Measurements from ENCODE around the gene SPTLC2.
A peak's percentile ranks its signal among the peaks of the same experiment; 100 is the strongest.

The SPTLC2 gene

DNA sequence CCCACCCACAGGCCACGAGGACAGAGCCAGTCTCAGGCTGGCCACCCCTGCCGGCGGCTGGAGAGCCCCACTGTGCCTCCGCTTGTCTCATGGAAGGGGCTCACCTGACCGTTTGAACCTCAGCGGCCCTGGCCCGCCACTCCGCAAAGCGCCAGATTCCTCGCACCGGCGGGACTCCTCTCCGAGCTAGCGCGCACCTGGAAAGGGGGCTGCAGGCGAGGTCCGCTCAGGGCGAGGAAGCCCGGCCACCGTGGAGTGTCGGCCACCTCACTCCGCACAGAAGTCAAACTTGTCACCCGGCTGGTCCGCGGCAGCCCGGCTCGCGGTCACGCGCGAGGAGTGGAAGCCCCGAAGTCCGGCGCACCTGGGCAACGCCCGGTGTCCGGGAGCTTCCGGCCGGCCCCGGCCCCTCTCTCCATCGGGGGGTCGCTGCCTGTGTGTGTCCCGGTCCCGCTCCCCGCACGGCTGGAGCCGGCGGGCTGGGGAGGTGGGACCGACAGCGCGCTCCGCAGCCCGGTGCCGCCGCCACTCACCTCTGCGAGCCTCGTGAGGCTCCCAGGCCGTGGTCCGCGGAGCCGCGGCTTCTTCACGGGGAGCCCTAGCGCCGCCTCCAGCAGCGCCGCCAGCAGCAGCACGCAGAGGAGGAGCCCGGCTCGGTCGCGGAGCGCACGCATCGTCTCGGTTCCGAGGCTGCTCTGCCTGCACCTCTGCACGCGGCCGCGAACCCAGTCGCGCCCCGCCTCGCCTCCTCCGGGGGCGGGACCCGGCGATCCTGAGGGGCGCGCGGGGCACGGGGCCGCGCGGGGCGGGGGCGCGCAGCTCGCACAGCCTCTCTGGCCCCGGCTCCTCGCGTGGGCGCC, 118.1 kb downstream of the SPTLC2 start, which contains the start of gene ISM2:
ISM2 (minus strand) TSS at position 697 of the 860 bp plus-strand sequence; CDS start at position 674, 23 bp downstream.
- DNase-seq: peak; percentile 51

DNA sequence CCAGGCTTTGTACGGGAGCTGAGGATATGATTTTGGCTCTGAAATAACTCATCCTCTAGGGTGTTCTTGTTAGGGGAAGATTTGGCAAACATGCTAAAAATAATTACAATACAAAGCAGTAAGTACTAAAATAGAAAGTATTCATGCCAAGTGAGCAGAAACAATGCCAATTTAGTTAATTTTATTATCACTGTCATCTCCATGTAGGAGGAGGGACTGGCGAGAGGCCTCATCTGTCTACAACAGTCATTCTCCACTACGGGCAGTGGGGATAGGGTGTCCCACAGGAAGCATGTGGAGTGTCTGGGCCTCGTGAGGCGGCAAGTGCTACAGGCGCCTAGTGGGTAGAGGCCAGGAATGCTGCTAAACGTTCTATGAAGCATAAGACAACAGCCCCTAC, 121.1 kb downstream of the SPTLC2 start:
- no peak for DNase-seq

GRCh38 chr14:77491056-77491455, 125.4 kb downstream of the SPTLC2 start:
- no peak for DNase-seq

DNA sequence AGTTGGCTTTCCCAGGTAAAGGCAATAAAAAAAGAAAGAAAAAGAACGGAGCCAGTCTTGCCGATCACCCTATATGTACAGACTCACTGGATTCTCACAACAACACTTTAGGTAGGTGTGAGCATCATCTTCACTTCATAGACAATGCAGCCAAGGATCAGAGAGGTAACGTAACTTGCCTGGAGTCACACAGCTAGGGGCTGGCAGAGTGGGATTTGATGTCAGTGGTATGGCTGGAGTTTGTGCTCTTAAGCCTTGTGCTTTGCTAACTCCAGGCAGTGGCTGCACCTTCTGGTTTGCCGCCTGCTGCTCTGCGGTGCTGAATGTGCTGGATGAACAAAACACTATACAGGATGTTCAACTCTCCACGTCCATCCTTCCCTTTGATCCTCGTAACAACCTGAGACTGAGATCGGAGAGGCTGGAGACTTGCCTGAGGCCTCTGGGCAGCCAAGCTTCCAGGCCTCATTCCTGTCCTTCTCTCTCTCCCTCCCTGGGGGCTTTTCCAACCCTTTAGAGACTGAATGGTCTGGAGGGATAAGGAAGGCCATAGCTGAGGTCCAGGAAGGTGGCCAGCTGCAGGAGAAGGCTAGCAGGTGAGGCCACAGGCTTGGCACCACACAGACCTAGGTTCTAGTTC, 126.0 kb downstream of the SPTLC2 start:
- no peak for DNase-seq

GRCh38 chr14:77489041-77489440, 127.4 kb downstream of the SPTLC2 start:
- no peak for DNase-seq

- DNase-seq: no peak
Observed at GRCh38 chr14:77488558-77488957, 127.9 kb downstream of the SPTLC2 start.

DNA sequence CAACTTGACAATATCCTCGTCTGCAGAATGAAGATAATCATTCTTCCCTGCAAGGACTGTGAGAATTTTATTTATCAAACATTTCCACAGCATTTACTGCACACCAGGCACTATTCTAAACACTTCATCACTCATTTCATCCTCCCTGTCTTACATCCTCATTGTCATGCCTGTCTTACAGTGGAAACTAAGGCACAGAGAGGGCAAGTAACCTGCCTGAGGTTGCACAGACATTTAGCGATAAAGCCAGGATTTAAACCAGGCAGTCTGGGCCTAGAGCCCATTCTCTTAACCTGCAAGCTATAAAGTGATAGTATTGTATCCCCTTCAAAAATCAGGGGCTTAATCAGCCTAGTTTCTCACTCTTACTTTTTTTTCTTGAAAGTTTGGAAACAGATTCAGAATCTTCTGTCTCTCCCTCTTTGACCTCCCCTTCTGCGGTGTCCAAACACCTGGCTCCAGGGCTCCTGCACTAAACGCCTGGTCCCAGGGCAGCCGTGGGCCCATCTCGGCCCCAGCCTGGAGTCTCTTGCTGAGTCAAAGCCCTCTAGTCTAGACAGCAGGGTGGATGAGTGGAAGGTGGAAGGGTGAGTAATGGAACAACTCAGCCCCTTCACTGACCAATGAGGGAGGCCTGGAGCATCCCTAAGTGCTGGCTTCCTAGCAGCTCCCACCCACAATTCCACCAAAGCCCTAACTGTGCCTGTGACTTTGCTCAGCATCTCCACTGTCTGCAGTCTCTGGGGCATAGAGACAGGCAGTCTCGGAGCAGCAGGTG, 130.3 kb downstream of the SPTLC2 start:
- DNase-seq: no peak

DNA sequence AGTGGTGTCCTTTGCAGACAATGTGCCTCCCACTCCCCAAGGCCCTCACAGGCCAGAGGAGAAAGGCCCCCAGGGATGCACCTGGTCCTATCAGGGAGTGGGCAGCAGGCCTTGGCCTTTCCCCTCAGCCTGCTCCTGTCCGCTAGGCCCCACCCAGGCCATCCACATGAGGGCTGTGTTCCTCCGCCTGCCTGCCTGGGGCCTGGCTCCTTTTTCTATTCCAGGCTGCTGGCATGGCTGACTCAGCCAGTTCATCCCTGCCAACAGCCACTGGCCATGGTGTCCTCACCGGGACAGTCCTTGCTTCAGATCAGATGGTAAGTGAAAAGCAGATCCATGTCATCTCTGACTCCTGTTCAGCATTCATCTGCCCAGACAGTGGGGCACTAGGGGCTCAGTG, 131.2 kb downstream of the SPTLC2 start:
- DNase-seq: no peak

DNA sequence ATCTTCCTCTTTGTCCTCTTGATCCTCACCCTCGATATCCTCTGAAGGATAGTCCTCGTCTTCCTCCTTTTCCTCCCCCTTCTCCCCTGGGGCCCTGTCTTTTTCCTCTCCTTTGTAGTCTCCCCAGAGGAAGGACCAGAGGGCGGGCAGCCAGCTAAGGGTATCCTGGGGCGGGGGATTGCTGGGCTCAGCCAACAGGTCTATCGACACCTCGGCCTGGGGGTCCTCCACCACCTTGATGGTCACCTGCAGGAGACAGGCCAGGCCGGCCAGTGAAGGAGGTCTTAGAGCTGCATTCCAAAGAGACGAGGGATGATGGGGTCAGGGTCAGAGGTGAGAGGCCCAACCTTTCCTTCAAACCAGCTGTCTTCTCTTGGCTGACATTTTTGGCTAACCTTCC, 134.0 kb downstream of the SPTLC2 start:
- no peak for DNase-seq

- no peak for DNase-seq
Observed at GRCh38 chr14:77478796-77479195, 137.6 kb downstream of the SPTLC2 start.

DNA sequence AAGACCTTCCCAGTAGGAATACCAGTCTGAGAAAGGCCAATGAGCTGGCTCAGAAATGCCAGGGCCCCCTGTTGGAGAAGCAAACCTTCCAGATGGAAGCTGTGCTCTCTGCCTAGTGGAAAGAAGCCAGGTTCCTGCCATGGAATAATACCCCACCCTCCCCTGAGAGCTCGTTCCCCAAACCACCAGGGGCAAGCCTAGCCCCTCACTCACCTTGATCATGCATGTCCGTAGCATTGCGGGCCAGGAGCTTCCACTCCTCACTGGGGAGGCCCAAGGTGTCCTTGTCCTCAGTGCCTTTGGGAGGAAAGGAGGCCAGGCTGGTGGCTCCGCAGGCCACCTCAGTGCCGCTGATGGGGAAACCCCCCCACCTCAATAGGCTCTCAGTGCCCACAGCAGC, 138.4 kb downstream of the SPTLC2 start:
- DNase-seq: no peak

DNA sequence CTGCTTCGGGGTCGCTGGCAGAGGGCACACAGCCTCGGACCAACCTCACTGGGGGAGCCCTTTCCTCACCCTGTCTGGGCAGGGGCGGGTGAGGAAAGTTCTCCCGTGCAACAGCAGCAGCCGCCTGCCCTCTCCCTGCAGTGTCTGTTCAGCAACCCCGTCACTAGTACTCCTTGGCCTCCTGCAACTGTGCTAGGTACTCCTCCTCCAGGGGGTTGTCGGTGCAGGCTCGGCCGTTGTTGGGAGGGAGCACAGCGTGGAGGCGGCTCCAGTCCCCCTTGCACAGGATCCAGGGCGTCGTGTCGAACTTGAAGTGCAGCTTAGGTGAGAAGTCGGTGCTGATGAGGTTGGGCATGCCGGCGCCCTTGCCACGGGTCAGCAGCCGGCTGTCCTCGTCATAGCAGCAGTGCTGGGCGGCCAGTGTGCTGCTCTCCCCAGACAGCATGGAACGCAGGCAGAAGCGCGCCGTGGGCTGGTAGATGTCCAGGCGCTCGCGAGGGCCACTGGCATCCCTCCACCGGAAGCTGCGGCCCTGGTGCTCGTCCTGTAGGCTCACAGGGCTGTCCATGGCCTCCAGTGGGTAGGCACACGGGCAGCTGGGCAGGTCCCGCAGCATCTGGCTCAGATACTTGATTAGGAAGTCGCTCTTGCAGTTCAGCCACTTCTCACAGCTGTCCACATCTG, 140.9 kb downstream of the SPTLC2 start:
- DNase-seq: no peak

- no peak for DNase-seq
Observed at GRCh38 chr14:77474479-77475177, 141.8 kb downstream of the SPTLC2 start.

GRCh38 chr14:77473921-77474320, 142.5 kb downstream of the SPTLC2 start:
- DNase-seq: no peak

- DNase-seq: no peak
Observed at GRCh38 chr14:77470224-77470870, 146.1 kb downstream of the SPTLC2 start.

DNA sequence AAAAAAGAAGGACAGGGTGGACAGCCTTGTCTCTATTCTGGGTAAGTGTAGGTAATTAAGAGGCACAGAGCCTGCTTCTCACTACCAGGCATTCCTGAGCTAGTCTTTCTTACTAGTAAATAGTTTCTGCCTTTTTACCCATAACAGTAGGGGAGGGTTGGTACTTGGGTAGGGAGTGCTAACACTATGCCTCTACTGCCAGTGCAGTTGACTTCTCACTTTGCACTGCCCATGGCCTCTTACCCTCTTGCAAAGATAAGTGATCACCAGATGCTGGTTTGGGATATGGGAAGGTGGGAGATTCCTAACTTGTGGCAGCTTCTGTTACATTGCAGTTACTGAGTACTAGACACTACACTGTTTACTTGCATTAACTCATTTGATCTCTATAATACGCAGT, 146.9 kb downstream of the SPTLC2 start:
- DNase-seq: no peak

DNA sequence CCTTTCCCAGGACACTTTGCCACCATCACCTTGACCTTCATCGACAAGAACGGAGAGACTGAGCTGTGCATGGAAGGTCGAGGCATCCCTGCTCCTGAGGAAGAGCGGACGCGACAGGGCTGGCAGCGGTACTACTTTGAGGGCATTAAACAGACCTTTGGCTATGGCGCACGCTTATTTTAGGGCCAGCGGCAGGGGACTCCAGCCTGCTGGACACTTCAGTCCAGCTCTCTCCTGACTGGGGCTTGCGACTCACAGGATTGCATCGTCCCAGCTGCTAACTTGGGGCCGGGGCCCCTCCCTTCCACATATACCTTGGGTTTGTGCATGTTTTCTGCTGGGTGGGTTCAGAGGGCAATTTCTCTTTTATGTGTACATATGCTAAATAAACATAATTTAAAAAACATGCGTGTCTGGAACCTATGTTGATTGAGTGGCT, 147.4 kb downstream of the SPTLC2 start:
- DNase-seq: no peak

DNA sequence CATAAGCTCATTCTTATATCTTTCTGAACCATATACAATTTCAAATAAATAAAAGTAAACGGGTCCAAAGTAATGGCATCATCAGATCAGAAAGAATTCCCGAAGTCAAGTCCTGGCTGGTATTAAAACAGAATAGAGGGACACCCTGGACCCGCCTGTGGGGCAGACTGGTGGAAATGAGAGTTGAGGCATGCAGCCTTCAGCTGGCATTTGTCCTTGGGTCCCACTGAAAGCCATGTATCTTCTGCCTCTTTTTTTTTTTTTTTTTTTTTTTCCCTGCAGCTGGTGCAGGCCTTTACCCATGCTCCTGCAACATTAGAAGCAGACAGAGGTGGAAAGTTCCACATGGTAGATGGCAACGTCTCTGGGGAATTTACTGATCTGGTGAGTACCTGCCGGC, 148.6 kb downstream of the SPTLC2 start:
- no peak for DNase-seq

GRCh38 chr14:77459072-77459723, 157.2 kb downstream of the SPTLC2 start:
- DNase-seq: no peak

- no peak for DNase-seq
Observed at GRCh38 chr14:77458249-77458950, 158.0 kb downstream of the SPTLC2 start.
